Activated CD8-positive, alpha-beta T cell treated with anti-CD3 and anti-CD28 coated beads for 36 hours (primary cell): ENCODE results near the gene RGS19. TPM values are rescaled to one million over a fixed set of nuclear protein-coding genes. Genes with fewer than 3 reads are reported as not detected.

ENCODE experiments used
- ATAC-seq: fragments of 200-7000 bp; cut with Tn5 transposase; one replicate; pipeline ENCODE4 v1.10.0; 2021; ENCODE audit warnings: mild to moderate bottlenecking, moderate library complexity
- CTCF ChIA-PET: fragments of 350-600 bp; sonication (Branson Sonifier 250); formaldehyde crosslinking; loops from one replicate; lab custom pipeline; 2021; ENCODE audit warnings: antibody characterized with exemption; lab: Charles Lee
- POLR2A ChIA-PET: fragments of 350-600 bp; sonication (Branson Sonifier 250); formaldehyde crosslinking; loops from one replicate; lab custom pipeline; 2021; ENCODE audit warnings: antibody characterized with exemption; lab: Charles Lee
- DNase-seq: peaks from one replicate; pipeline ENCODE4 v3.0.0-alpha.2; 2020
- H3K27ac Mint-ChIP-seq: one replicate; pipeline ENCODE4 v1.8.0; 2021; ENCODE audit warnings: mild to moderate bottlenecking, mixed read lengths
- H3K27me3 Mint-ChIP-seq: one replicate; pipeline ENCODE4 v1.8.0; 2021; ENCODE audit warnings: mixed read lengths
- H3K36me3 Mint-ChIP-seq: one replicate; pipeline ENCODE4 v1.8.0; 2021; ENCODE audit warnings: low read depth, mixed read lengths
- H3K4me1 Mint-ChIP-seq: one replicate; pipeline ENCODE4 v1.8.0; 2021; ENCODE audit warnings: low read depth, mixed read lengths
- H3K4me3 Mint-ChIP-seq: one replicate; pipeline ENCODE4 v1.8.0; 2021; ENCODE audit warnings: mild to moderate bottlenecking, moderate library complexity, mixed read lengths
- H3K9me3 Mint-ChIP-seq: one replicate; pipeline ENCODE4 v1.8.0; 2021; ENCODE audit warnings: mixed read lengths
- CTCF ChIP-seq: fragments of 200-600 bp; IDR thresholded peaks from one replicate; pipeline ENCODE4 v1.8.0; 2022; ENCODE audit warnings: antibody characterized with exemption, mild to moderate bottlenecking
- intact Hi-C: fragments of 100-400 bp; cut with micrococcal nuclease; formaldehyde crosslinking; loops from one replicate; pipeline ENCODE4 v1.10.0; 2022
- microRNA-seq: library from miRNA; unstranded; fragments of <30 nt; microRNA quantifications from one replicate; pipeline ENCODE4 v1.2.0, GENCODE V29; 2022; ENCODE audit warnings: borderline microRNAs expressed, borderline replicate concordance
- total RNA-seq, 2 experiments: library from RNA; stranded (reverse); gene quantifications; one replicate each; pipeline ENCODE4 v1.2.3, GENCODE V29; 2021

The RGS19 gene
- total RNA-seq, 2 experiments from 2014 or later, result 42.5 to 44.1 TPM

- no peak for TF ChIP-seq CTCF
- intact Hi-C loops, result no loop called here
- H3K4me1 Mint-ChIP-seq, result no peaks in the 10 kb centered on the region
- H3K27ac Mint-ChIP-seq, result no peak overlapping the region
- ATAC-seq (no peak), DNase-seq (no peak)
- no peaks in the 10 kb centered on the region for H3K9me3 Mint-ChIP-seq
- H3K27me3 Mint-ChIP-seq, result no peaks in the 10 kb centered on the region
- POLR2A ChIA-PET, result interaction anchor here (0.6 to 1.0 kb wide), 2 partner anchors 119 to 506 kb away, joined by 3 read pairs; no protein-coding TSS in a partner anchor
- CTCF ChIA-PET, result no interaction called here
- no peak overlapping the region for H3K4me3 Mint-ChIP-seq
- peaks cover 46% of the 10 kb centered on the region for H3K36me3 Mint-ChIP-seq
Measured at GRCh38 chr20:64024141-64024990, 55.0 kb downstream of the RGS19 start.

GRCh38 chr20:64023361-64024140 lies 55.8 kb downstream of the RGS19 start:
- no peak overlapping the region for H3K27ac Mint-ChIP-seq

More at GRCh38 chr20:64023361-64024140, 55.8 kb downstream of the RGS19 start:
- no peaks in the 10 kb centered on the region for H3K4me1 Mint-ChIP-seq
- ATAC-seq (no peak), DNase-seq (no peak)
- CTCF ChIA-PET, result no interaction called here
- no peak for TF ChIP-seq CTCF
- no peak overlapping the region for H3K4me3 Mint-ChIP-seq
- intact Hi-C loops, result no loop called here
- POLR2A ChIA-PET, result interaction anchor here (0.6 to 1.0 kb wide), 2 partner anchors 12 to 505 kb away, joined by 3 to 5 read pairs; partner anchors contain the start of gene C20orf204
- no peaks in the 10 kb centered on the region for H3K9me3 Mint-ChIP-seq
- H3K27me3 Mint-ChIP-seq, result no peaks in the 10 kb centered on the region
- peaks cover 50% of the 10 kb centered on the region for H3K36me3 Mint-ChIP-seq

Small RNA genes within 50 kb of the gene (microRNA-seq; reads per million reads assigned to microRNA genes)
- 1.5 reads per million for gene MIR6813

Other genes starting within 250 kb of the RGS19 start
- under 1 TPM; 0.31 to 0.38 TPM for gene ZBTB46, start 248.3 kb downstream of the RGS19 start, total RNA-seq
- not detected for gene ABHD16B, start 218.0 kb downstream of the RGS19 start, total RNA-seq
- 10 to 100 TPM; 43.1 to 44.6 TPM for gene TPD52L2, start 214.2 kb downstream of the RGS19 start, total RNA-seq
- 10 to 100 TPM; 32.2 to 32.5 TPM for gene DNAJC5, start 184.4 kb downstream of the RGS19 start, total RNA-seq
- gene UCKL1, start 123.1 kb downstream of the RGS19 start, total RNA-seq, result 10 to 100 TPM; 31.5 to 32.6 TPM
- gene ZNF512B, start 109.6 kb downstream of the RGS19 start, total RNA-seq, result 1 to 10 TPM; 7.5 to 8.6 TPM
- gene SAMD10, start 99.9 kb downstream of the RGS19 start, total RNA-seq, result 10 to 100 TPM; 17.4 to 17.5 TPM
- 10 to 100 TPM; 53.0 to 55.5 TPM for gene PRPF6, start 98.4 kb downstream of the RGS19 start, total RNA-seq
- 1 to 10 TPM; 2.8 to 4.7 TPM for gene C20orf204, start 43.3 kb downstream of the RGS19 start, total RNA-seq
- gene SOX18, start 29.9 kb downstream of the RGS19 start, total RNA-seq, result not detected
- gene TCEA2, start 16.3 kb downstream of the RGS19 start, total RNA-seq, result 10 to 100 TPM; 30.0 to 33.0 TPM
- gene OPRL1, start 564 bp upstream of the RGS19 start, total RNA-seq, result under 1 TPM; 0.61 to 0.63 TPM
- gene LKAAEAR1, start 4.9 kb upstream of the RGS19 start, total RNA-seq, result under 1 TPM; 0.43 TPM
- gene NPBWR2, start 28.0 kb upstream of the RGS19 start, total RNA-seq, result not detected
- gene MYT1, start 84.9 kb upstream of the RGS19 start, total RNA-seq, result not detected
- gene PCMTD2, start 176.2 kb upstream of the RGS19 start, total RNA-seq, result 10 to 100 TPM; 26.0 to 28.6 TPM